Endothelial cell of umbilical vein (primary cell): ENCODE measurements around the gene ILKAP. TPM values are rescaled to one million over a fixed set of nuclear protein-coding genes. Genes with fewer than 3 reads are reported as not detected.

Experiments used
- BruUV-seq: library from RNA; stranded (reverse); fragments of 400-500 nt; replicated peaks from 2 replicates; lab custom pipeline; 2021; lab: Mats Ljungman, UMichigan
- CTCF ChIA-PET: fragments of 300-600, 350-600 bp; sonication (Branson Sonifier 250); formaldehyde crosslinking; loops from one replicate; lab custom pipeline; 2021; ENCODE audit warnings: antibody characterized with exemption, inconsistent platforms; lab: Charles Lee
- POLR2A ChIA-PET: fragments of 300-600, 350-600 bp; sonication (Branson Sonifier 250); formaldehyde crosslinking; loops from one replicate; lab custom pipeline; 2021; ENCODE audit warnings: antibody characterized with exemption, inconsistent platforms; lab: Charles Lee
- DNase-seq: peaks from one replicate; pipeline ENCODE4 v3.0.0-alpha.2; 2011; ENCODE audit warnings: low read depth, low spot score
- FAIRE-seq: peaks from 2 replicates; lab custom pipeline; 2011; peaks lifted over from hg19 to GRCh38; lab: Jason Lieb, UNC
- H2AFZ ChIP-seq: 2 replicates; pipeline ENCODE4 v1.6.0; 2012; ENCODE audit warnings: low read depth, low read length, control low read depth, inconsistent platforms
- H3K27ac ChIP-seq: 2 replicates; pipeline ENCODE4 v1.5.1; 2011; ENCODE audit warnings: low read depth, mild to moderate bottlenecking, control low read depth, low read length, moderate library complexity; ENCODE audit not compliant: insufficient read depth
- H3K27me3 ChIP-seq, 2 experiments: 2 replicates each; pipeline versions ENCODE4 v1.6.0 to v1.6.1; 2011; ENCODE audit warnings: low read length in 2 of 2, mixed read lengths in 1 of 2; ENCODE audit not compliant: control insufficient read depth in 2 of 2, insufficient read depth in 2 of 2
- H3K36me3 ChIP-seq, 2 experiments: 2 replicates in 1 of 2; 3 replicates in 1 of 2; pipeline ENCODE4 v1.5.1; 2011; ENCODE audit warnings: low read length in 2 of 2, mild to moderate bottlenecking in 1 of 2, moderate library complexity in 1 of 2; ENCODE audit not compliant: control insufficient read depth in 2 of 2, insufficient read depth in 2 of 2; ENCODE audit errors: extremely low read depth in 1 of 2
- H3K4me1 ChIP-seq: 3 replicates; pipeline ENCODE4 v1.5.1; 2011; ENCODE audit warnings: mild to moderate bottlenecking, low read length; ENCODE audit not compliant: control insufficient read depth, insufficient read depth; ENCODE audit errors: extremely low read depth
- H3K4me2 ChIP-seq: 2 replicates; pipeline ENCODE4 v1.6.1; 2011; ENCODE audit warnings: low read length, control low read depth, mixed read lengths; ENCODE audit not compliant: insufficient read depth
- H3K4me3 ChIP-seq, 3 experiments: fragments of 200-600 bp in 1 of 3; sonication (generic), shearing (Covaris generic) in 1 of 3; replicated peaks in 1 of 3; 2 replicates each; pipeline ENCODE4 v1.5.1; 2011 to 2016; ENCODE audit warnings: control low read depth in 3 of 3, low read length in 3 of 3, mild to moderate bottlenecking in 2 of 3, inconsistent platforms in 1 of 3, low read depth in 1 of 3, moderate library complexity in 1 of 3; ENCODE audit not compliant: insufficient read depth in 1 of 3
- H3K79me2 ChIP-seq: 2 replicates; pipeline ENCODE4 v1.6.0; 2012; ENCODE audit warnings: low read length, inconsistent platforms; ENCODE audit not compliant: control insufficient read depth, insufficient read depth
- H3K9ac ChIP-seq: replicated peaks from 2 replicates; pipeline ENCODE3; 2011; ENCODE audit warnings: low read length, control low read depth; ENCODE audit not compliant: insufficient read depth; ENCODE audit errors: extremely low read depth
- H3K9me1 ChIP-seq: replicated peaks from 3 replicates; pipeline ENCODE4 v1.6.0; 2011; ENCODE audit warnings: mild to moderate bottlenecking, low read length; ENCODE audit not compliant: control insufficient read depth, insufficient read depth; ENCODE audit errors: extremely low read depth
- H3K9me3 ChIP-seq: replicated peaks from 2 replicates; pipeline ENCODE4 v1.5.1; 2012; ENCODE audit warnings: low read length, inconsistent platforms; ENCODE audit not compliant: control insufficient read depth, insufficient read depth
- H4K20me1 ChIP-seq: replicated peaks from 2 replicates; pipeline ENCODE3; 2011; ENCODE audit warnings: mild to moderate bottlenecking, low read length; ENCODE audit not compliant: control insufficient read depth, insufficient read depth; ENCODE audit errors: extremely low read depth
- CTCF ChIP-seq, 2 donors: IDR thresholded peaks; 1 replicate in 1 of 2; 2 replicates in 1 of 2; pipeline ENCODE4 v1.5.1; 2011; ENCODE audit warnings: low read length in 2 of 2, mild to moderate bottlenecking in 2 of 2, moderate library complexity in 2 of 2, control low read depth in 1 of 2, inconsistent platforms in 1 of 2, low read depth in 1 of 2; ENCODE audit not compliant: insufficient read depth in 1 of 2; ENCODE audit errors: extremely low read depth in 1 of 2
- EZH2 ChIP-seq: IDR thresholded peaks from 2 replicates; pipeline ENCODE4 v1.6.1; 2012; ENCODE audit warnings: borderline replicate concordance, low read depth, mild to moderate bottlenecking, moderate library complexity, low read length, inconsistent platforms; ENCODE audit not compliant: severe bottlenecking
- FOS ChIP-seq: IDR thresholded peaks from 2 replicates; pipeline ENCODE4 v1.6.1; 2011; ENCODE audit warnings: mild to moderate bottlenecking, low read length, moderate library complexity, borderline replicate concordance; ENCODE audit not compliant: insufficient read depth
- GATA2 ChIP-seq: IDR thresholded peaks from 2 replicates; pipeline ENCODE4 v1.7.0; 2011; ENCODE audit warnings: low read depth, mild to moderate bottlenecking, moderate library complexity, mixed read lengths, low read length; ENCODE audit not compliant: insufficient read length, insufficient read depth
- JUN ChIP-seq: IDR thresholded peaks from 2 replicates; pipeline ENCODE4 v1.6.1; 2011; ENCODE audit warnings: borderline replicate concordance, low read depth; ENCODE audit not compliant: insufficient read length, insufficient read depth
- MAX ChIP-seq: IDR thresholded peaks from 2 replicates; pipeline ENCODE4 v1.6.1; 2011; ENCODE audit not compliant: insufficient read depth, insufficient read length
- MYC ChIP-seq: IDR thresholded peaks from one replicate; pipeline ENCODE4 v1.6.1; 2011; ENCODE audit warnings: mild to moderate bottlenecking, low read depth, low read length
- POLR2AphosphoS5 ChIP-seq: IDR thresholded peaks from 2 replicates; pipeline ENCODE4 v1.6.1; 2012; ENCODE audit warnings: low read depth, mild to moderate bottlenecking, control low read depth, low read length, moderate library complexity; ENCODE audit not compliant: insufficient read depth
- dilution Hi-C: fragments of 300-500 bp; cut with MboI; formaldehyde crosslinking; loops from one replicate; pipeline ENCODE4 v1.15.0; 2019; ENCODE audit warnings: low sequenced_read_pairs; ENCODE audit not compliant: extremely low pct_ligation_motif_present
- intact Hi-C: fragments of 100-400 bp; cut with micrococcal nuclease; formaldehyde crosslinking; loops from one replicate; pipeline ENCODE4 v1.10.0; 2022
- polyA plus RNA-seq, 4 experiments: library from polyadenylated mRNA; depleted of rRNA in 3 of 4; stranded (reverse) in 3 of 4; unstranded in 1 of 4; fragments of >200 nt; gene quantifications; 2 replicates each; pipeline versions ENCODE4 v1.2.1 to v1.2.3, GENCODE V29; 2011 to 2012; ENCODE audit warnings: missing spikeins in 1 of 4
- total RNA-seq: library from RNA; stranded (reverse); gene quantifications from 2 replicates; pipeline ENCODE4 v1.2.3, GENCODE V29; 2021

The ILKAP gene
- total and polyA plus RNA-seq, 2 donors (not counting 3 experiments of a cell fraction or from before 2014, with no cell fraction given) = 49.2 to 49.8 TPM

- FAIRE-seq (no peak), DNase-seq (no peak)
- CTCF ChIA-PET = no interaction called here
- no peaks in the 10 kb centered on the region for H3K9me3 ChIP-seq
- no peaks in the 10 kb centered on the region for H3K36me3 ChIP-seq
- H3K27ac ChIP-seq = no peak overlapping the region
- H3K79me2 ChIP-seq = no peaks in the 10 kb centered on the region
- intact Hi-C loops = no loop called here
- H3K4me3 ChIP-seq = no peak overlapping the region
- dilution Hi-C loops = no loop called here
- no peak overlapping the region for H3K9ac ChIP-seq
- H3K4me2 ChIP-seq = no peak overlapping the region
- no peak overlapping the region for H2AFZ ChIP-seq
- H4K20me1 ChIP-seq = no peaks in the 10 kb centered on the region
- POLR2A ChIA-PET = no interaction called here
- no TSS peak for BruUV-seq
- TF ChIP-seq MAX (no peak), JUN (no peak), GATA2 (no peak), CTCF (IDR thresholded peaks at IDR 0.05; ENCODE audit: extremely low read depth in 1 of 2, insufficient read depth in 1 of 2, low read depth in 1 of 2, low read length in 2 of 2) (no peak), MYC (no peak), FOS (no peak), EZH2 (no peak), POLR2AphosphoS5 (no peak)
- no peaks in the 10 kb centered on the region for H3K4me1 ChIP-seq
- no peaks in the 10 kb centered on the region for H3K27me3 ChIP-seq
- no peaks in the 10 kb centered on the region for H3K9me1 ChIP-seq
Observed at GRCh38 chr2:238130111-238130695, 73.3 kb downstream of the ILKAP start.
